HTERT RPE-1 (cell line): ENCODE measurements around the gene LAMB1.

Source experiments
- in situ Hi-C: fragments of 300-500 bp; cut with MboI; formaldehyde crosslinking; loops from 4 replicates; pipeline ENCODE4 v1.14.3; 2020; ENCODE audit warnings: low sequenced_read_pairs

LAMB1 gene

DNA sequence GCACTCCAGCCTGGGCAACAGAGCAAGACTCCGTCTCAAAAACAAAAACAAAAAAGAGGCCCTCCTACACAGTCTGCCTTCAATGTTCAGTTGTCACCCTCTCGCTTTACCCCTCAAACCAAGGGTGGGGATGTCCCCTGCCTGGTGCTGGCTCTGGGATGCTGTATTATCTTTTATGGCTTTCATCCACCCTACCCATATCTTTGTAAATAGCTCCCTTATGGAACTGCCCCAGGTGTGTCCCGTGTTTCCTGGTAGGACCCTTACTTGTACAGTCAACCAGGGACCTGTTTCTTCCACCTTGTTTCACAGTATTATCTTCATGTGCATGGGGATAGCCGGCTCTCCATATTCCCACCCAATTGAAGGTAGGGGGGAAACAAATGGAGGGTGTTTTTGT, 15.7 kb upstream of the LAMB1 start:
- in situ Hi-C loops = no loop called here

DNA sequence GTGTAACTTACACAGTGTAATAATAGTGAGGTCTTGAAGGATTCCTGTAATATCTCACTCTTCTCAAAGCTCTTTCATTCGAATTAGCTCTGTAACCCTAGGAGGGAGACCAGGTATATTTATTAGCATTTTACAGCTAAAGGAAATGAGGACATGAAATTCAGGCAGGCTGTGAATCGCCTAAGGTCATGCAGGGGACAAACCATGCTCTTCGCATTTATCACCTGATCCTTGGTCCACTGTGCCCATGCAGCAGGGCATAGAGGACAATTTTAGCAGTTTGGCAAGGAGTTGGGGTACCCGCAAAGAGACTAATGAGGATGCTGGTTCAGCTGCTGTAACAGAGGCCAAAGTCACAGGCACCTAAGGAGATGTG, 14.8 kb upstream of the LAMB1 start:
- in situ Hi-C loops = no loop called here

DNA sequence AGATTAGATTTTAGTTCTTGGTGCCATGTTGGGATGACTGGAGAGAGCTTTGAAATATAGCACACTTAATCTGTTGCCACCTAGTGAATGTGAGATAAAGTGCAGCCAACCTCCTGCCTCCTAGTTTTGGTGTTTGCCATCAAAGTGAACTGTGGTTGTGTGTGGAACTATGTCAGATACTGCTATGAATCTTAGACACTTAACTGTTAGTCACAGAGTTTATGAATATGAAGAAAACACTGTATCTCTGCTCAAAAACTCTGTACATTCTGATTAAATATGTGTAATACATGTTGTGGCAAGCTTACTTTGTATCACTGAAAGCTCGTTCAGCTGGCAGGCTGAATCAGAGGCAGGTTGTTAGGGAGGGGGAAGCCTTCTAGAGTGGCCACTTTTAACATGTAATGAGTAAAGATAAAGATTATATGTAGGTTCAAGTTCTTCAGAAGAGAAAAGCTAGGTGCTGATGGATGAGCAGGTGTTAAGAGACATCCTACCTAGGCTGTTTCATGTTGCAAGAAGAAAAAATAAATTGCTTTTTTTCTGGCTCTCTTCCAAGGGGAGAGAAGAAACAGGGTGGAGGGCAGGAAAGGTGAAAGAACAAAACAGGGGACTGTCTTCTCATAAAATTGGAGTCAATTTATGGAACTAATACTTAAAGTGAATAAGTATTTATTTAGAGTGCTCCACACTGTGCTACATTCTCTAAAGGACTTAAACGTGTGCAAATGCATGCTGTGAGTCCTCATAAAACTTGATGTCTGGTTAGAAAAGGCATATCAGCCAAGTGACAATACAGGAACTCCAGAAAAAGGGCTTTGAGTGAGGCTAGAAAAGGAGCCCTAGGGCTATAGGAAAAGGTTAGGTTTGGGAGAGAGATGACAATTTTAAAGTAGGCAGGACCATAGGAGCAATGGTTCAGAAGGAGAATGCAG, 14.1 kb upstream of the LAMB1 start:
- in situ Hi-C loops = no loop called here

DNA sequence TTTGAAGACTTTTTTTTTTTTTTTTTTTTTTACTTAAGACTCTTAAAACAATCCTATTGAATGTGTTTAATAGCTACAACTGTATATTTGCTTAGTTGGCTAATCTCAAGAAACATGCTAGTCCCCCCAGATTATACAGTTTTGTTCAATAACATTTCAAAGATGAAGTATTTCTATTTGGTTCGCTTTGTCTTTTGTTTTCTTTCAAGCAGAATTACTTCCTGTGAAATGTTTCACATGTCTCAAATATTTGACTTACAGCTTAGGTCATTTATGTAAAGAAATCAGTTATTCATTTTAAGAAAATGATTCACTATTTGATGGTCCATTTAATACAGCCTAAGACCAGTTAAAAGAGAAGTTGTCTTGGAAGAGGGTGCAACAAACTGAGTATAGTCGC, 12.8 kb upstream of the LAMB1 start:
- in situ Hi-C loops = no loop called here

DNA sequence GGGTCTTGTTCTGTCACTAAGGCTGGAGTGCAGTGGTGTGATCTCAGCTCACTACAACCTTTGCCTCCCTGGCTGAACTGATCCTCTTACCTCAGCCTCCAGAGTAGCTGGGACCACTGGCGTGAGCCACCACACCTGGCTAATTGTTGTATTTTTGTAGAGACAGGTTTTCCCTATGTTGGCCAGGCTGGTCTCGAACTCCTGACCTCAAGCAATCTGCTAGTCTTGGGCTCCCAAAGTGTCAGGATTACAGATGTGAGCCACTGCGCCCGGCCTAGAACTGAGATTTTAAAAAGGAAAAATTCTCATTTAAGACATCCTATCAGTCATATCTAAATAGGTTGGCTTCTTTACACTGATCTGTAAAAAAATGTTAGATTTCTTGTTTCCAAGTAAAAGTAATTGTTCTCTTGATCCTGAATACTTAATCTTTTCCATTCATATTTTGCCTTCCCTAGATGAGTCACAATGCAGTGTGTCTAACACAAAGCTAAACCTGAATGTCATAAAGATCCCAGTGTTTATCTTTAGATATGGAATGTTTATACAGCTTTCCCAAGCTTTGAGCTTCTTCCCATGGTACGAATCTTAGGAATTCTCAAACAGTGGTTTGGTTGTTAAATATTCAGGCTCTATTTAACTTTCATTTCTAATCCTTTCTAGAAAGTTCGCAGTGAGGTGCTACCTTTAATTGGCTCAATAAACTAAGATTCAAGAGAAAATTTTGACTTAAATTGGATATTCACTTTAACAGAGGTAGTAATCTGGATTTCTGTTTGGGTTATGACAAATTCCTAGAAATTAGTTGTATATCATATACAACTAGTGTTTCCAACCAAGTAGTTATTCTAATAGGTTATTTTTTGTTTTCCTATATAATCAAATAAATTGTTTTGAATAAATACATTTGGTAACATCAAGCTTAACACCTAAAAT, 12.1 kb upstream of the LAMB1 start:
- in situ Hi-C loops = no loop called here

DNA sequence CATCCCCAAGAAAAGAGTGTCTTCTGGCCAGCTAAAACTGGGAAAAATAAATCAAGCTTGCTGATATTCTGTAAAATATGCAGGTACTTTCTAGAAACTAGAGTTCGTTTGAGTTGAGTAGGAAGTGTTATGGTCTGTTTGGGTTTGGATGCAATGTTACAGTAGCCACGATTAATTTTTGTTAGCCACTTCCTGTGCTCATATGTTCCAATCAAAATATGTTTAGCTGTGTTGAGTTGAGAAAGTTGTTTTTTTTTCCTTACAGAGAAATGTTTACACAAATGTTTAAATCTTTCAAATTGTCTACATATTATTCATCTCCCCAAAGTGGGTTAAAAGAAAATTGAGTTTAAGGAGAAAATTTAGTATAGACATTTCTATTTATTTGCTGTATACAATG, 11.3 kb upstream of the LAMB1 start:
- in situ Hi-C loops = no loop called here

DNA sequence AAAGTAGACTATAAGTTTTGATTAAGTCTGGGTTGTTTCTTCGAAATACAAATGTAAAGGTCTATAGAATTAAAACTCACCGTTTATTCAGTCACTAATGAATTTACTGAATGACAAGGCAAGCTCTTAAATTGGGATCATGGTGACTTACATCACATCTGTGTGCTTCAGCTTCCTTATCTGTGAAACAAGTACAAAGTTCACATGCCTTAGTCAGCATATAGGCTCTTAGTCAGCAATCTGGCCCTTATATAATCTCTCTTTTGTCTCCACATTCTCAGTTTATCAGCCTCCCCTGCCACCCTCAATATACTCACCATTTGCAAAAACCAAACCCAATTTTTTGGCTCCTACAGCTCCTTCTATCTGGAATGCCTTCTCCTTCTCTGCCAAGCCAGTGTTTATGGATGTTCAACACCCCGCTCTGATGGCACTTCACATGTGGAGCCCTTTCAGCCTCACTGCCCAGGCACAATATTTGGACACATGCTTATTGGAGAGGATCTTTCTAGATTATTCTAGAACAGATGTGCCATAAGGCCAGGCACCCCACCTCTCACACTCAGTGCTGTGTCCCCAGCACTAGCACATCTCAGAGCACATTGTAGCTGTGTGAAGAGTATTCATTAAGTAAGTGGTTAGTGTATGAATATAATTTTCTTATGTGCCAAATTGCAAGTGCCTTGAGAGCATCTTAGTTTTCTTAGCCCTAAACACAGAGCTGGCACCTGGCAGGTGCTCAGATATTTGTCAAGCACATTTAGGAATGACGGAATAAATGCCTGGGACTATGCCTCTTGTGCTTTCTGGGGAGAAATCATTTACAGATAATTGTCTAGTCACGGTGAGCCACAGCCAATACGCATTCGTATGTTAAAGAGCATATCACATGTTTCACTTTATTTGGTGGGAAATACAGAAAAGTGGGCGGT, 9.8 kb upstream of the LAMB1 start:
- in situ Hi-C loops = no loop called here

DNA sequence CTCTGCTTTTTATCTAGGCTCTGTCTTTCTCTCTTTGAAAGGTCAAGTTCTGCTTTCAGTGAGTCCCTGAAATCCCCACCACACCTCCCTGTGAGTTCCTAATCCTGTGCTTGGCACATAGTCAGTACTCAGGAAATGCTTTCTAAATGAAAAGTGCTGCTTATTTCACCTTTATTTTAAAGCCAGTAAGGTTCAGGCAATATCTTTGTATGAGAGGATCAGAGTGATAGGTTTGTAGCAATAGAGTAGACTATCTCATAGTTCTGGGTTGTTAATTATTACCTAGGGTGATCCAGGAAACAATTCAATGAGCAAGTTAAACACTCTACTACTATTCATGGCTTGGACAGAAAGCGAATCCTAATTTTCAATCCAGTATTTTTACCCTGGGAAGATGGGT, 7.4 kb upstream of the LAMB1 start:
- in situ Hi-C loops = no loop called here

DNA sequence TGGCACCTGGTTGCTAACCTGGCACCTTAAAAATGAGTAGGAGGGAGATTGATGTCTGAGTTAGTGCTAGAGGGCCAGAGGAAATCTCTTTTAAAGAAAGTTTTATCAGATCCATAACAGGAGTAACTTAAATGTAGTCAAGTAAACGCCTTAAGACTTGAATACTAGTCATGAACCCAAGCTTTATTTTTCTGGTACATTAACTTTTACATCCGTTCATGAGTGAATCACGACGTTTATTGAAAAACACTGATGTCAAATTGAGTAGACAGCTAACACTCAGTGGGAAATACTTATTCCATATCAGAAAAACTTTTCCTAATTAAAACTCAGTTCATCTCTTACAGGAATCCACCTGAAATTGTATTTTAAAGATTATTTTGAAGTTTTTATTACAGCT, 6.9 kb upstream of the LAMB1 start:
- in situ Hi-C loops = no loop called here

DNA sequence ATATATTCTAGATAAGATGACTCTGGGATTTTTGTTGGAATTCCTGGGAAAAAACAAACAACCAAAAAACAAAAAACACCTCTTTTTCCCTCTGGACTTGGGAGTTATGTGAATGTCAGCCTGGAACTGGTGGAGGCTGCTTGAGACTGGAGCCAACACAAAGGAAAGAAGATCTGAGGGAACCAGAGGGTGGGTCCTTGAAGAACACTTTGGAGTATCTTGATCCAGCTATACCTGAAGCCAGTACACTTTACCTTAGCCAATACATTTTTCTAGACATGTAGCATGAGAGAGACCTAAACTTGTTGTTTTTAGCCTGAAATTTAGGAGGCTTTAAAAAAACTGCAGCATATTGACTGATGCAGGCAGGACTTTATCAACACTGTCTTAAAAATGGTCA, 5.9 kb upstream of the LAMB1 start:
- in situ Hi-C loops = no loop called here

DNA sequence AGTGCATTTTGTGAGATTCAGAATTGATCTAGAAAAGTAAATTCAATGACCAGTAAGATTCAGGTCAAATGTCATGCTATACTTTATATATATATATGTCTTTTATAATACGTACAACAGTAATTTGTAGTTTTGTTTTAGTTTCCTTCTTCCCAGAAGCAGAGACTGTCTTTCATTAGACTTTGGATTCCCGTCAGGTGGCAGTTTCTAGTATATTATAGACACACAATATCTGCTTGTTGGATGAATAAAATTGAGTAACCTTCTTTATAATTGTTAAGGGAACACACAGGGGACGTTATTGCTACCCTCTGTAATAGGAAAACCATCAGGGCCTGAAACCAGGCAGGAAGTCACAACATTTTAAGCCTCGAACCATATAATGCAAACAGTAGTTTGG, 5.3 kb upstream of the LAMB1 start:
- in situ Hi-C loops = no loop called here

DNA sequence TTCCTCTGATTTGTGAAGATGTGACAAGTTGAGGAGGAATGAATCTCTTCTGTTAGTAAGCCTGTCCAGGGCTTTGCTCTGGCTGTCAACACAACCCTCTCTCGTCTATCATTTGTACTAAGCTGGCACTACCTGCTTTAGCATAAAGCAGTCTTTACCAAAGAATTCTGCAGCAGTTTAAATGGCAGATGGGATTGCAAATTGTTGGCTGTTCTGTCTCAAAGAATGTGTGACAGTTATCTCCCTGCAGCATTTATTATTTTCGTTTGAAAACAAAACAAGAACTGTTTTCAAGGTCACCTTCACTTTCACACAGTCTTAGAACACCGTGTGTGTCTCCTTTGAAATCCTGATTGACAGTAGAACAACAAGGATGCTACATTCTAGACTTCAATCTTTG, 4.8 kb upstream of the LAMB1 start:
- in situ Hi-C loops = no loop called here

DNA sequence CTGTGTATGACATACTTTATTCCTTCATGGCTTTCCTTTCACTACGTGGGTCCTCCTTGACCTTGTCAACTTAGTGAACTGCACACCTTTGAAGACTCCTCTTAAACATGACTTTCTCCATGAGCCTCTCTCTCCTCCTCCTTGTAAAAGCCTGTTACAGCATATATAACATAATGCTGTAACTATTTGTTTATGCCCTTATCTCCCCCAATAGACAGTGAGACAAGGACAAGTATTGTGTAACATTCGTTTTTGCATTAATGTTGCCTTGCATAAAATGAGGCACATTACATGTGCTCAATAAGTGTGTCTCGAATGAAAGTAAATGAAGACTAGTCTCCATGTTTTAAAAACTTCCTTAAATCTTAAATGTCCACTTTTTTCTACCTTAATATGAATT, 4.3 kb upstream of the LAMB1 start:
- in situ Hi-C loops = no loop called here

DNA sequence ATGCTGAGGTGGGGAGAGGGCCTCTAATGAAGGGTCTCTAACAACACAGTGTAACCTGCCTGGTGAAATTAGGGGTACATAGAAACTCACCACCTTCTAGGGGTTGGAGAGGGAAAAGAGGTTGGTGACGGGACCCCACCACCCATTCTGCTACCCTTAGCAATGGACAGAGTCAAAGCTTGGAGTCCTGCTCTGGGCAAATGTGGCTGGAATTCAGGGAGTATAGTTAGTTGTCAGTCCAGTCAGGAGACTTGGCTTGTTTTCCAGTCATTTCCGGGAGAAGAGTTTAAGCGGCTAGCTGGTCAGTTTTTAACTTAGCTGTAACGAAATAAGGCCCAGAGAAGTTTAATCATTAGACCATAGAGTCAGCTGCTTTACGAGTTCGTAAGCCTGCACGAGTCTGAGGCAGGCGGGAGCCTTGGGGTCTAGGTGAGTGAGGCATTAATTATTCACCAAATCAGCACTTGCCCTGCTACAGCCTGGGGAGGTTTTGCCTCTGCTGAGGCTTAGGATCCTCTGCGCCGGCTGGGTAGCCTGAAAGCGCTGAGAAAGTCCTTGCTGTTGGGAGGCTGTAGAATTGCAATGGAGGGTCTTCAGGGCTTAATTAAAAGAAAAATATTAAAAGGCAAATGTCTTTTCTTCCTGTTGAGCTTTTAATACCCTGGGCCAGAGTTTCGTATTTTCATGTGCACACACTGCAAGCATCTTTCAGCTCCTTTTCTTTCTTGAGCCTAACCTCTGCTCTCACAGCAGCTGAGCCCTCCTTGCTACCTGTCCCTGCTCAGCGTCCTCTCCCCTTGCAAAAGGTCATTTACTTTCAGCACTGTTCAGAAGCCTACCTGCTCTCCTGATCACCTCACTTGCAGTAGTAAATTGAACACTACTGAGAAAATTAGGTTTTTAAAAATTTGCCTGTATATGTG, 1.5 kb upstream of the LAMB1 start:
- in situ Hi-C loops = no loop called here

DNA sequence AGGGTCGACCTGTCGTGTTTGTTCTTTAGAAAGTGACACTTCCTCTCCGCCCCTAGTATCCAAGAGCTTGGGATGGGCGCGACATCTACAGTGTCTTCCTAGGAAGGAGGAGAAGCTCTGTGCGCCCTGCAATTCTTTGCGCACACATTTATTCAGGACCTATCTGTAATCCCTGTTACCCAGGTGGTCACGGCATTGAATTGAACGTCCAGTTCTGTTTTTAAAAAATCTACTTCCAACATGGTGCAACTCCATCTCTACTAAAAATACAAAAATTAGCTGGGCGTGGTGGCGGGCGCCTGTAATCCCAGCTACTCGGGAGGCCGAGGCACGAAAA, 606 bp upstream of the LAMB1 start:
- in situ Hi-C loops = no loop called here

DNA sequence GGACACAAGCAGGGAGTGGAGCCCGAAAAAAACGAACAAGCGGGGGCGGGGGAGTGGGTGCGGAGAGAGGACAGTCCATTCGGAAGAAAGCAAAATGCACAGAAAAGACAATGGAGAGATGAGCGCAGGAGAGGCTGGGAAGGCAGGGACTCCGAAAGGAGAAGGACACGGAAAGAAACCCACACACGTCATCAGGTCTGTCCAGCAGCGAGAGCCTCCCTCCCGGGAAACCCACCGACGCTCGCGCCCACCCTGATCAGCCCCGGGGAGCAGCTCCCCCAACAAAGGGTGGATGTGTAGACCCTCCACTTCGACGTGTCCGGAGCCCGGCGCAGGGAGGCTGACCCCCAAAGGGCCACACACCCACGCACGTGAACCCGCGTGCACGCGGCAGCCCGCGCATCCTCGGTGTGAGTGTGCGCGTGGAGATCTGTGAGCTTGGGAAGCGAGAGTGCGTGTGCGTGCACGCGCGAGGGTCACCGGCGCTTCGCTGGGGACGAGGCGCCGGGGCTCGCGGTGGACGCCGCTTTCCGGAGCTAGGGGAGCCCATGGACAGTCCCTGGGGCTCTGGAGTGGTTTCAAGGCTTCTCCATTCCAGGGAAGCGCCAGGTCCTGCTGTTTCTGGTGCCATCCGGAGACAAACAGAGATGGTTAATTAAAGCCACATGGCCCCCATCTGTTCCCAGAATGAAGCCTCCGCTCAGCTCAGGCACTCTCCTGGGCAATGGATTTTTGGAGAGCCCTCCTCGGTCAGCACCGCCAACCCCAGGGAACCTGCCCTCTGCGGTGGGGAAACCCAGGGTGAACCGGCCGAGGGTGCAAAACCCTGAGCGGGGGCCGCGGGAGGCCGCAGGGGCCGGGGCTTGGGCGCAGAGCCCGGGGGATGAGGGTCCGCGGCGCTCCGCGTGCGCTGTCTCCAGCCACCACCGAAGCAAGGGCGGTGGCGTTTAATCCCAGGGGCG, 916 bp downstream of the LAMB1 start:
- in situ Hi-C loops = no loop called here

DNA sequence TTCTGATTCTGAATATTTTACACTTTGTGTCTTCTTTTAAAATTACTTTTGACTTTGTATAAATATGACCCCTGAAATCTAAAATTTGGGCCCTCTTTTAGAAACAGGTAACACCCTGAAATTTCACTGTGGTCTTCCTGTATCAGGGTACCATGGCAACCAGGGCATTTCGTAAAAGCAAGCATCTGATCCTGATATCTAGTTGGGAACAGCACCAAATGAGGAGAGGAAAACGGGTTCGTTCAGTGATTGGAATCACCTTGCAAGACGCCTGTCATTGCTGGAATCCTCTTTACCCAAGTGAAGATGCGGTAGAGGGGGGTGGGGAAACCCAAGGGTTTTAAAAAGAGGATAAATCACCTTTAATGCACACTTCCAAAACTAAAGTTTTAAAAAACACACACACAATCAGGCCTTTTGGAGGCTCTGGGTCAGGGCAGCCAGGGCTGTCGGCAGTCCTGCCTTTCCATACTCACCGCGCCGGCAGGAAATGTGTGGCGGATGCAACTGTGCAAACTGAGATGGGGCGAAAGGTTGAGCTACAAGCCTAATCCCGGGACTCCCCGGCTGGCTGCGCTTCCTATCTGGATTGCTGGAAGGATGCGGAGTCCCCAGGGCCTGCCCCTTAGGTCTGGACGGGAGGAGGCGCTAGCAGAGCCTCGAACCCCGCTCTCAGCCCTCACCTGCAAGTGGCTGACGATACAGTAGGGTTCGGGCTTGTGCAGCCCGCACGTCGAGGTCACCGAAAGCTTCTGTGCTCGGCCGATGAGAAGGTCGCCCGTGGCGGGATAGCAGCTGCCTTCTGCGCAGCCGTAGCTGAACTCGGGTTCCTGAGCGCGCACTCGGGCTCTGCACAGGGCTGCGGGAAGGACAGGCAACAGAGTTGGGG, 1.8 kb downstream of the LAMB1 start:
- in situ Hi-C loops = no loop called here
